SK-N-SH (cell line): ENCODE results near the gene WDR31.

Experiments
- EZH2phosphoT487 ChIP-seq: fragments of 200-600 bp; sonication (generic); IDR thresholded peaks from 2 replicates; pipeline ENCODE4 v1.6.1; 2017; ENCODE audit warnings: low read depth, mixed run types, mild to moderate bottlenecking, antibody characterized with exemption, moderate library complexity, borderline replicate concordance
- GATA2 ChIP-seq: sonication (generic); formaldehyde crosslinking; IDR thresholded peaks from 2 replicates; pipeline ENCODE4 v1.5.0; 2020; ENCODE audit warnings: mild to moderate bottlenecking, missing genetic modification reagents
- MXI1 ChIP-seq: IDR thresholded peaks from 2 replicates; pipeline ENCODE4 v1.6.1; 2012; ENCODE audit warnings: mild to moderate bottlenecking, low read depth, low read length, improper control_type of control experiment

DNA sequence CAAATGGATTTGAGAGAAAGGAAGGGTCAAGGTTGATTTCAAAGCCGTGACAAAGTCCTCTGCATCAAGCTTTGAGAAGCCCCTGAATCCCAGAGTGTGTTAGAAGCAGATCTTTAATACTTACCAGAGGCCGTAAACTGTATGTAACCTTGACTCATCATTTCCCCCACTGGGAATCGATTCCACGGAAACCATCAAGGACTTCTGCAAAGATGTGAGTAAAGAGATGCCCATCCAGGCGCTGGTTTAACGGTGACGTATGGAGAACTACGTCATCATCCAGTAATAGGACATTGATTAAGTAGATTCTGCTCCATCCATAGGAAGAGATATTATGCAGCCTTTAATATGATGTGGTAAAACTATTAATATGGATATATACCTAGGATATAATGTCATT, 38.5 kb downstream of the WDR31 start:
- TF ChIP-seq EZH2phosphoT487 (no peak), MXI1 (no peak), GATA2 (CRISPR knock-in tag) (no peak)
